OCI-LY7 (cell line): ENCODE data around the gene EXOC6B. TPM values are rescaled to one million over a fixed set of nuclear protein-coding genes. Genes with fewer than 3 reads are reported as not detected.

Experiments used
- BruUV-seq: library from RNA; stranded (reverse); fragments of 400-500 nt; replicated peaks from 2 replicates; lab custom pipeline; 2021; lab: Mats Ljungman, UMichigan
- CTCF ChIA-PET: fragments of 300-600 bp; sonication (Branson Sonifier 250); formaldehyde crosslinking; loops from one replicate; lab custom pipeline; 2022; ENCODE audit warnings: antibody characterized with exemption; ENCODE audit not compliant: unreplicated experiment; lab: Charles Lee
- POLR2A ChIA-PET: fragments of 300-600 bp; sonication (Branson Sonifier 250); formaldehyde crosslinking; loops from one replicate; lab custom pipeline; 2022; ENCODE audit warnings: antibody characterized with exemption; lab: Charles Lee
- DNase-seq: peaks from one replicate; pipeline ENCODE4 v3.0.0-alpha.2; 2015; ENCODE audit warnings: low spot score
- H2AFZ ChIP-seq: fragments of 200-600 bp; sonication (generic), shearing (Covaris generic); 2 replicates; pipeline ENCODE4 v1.6.1; 2014; ENCODE audit warnings: mild to moderate bottlenecking, antibody characterized with exemption, low read length, moderate library complexity
- H3K27ac ChIP-seq: fragments of 200-600 bp; sonication (generic); 2 replicates; pipeline ENCODE4 v1.5.1; 2014; ENCODE audit warnings: mixed run types, low read depth, mild to moderate bottlenecking, moderate library complexity, low read length, inconsistent platforms; ENCODE audit not compliant: poor library complexity, severe bottlenecking
- H3K36me3 ChIP-seq: fragments of 200-600 bp; sonication (generic); 2 replicates; pipeline ENCODE4 v1.6.1; 2014; ENCODE audit warnings: mild to moderate bottlenecking, antibody characterized with exemption, low read length, moderate library complexity, mixed read lengths; ENCODE audit not compliant: insufficient read depth
- H3K4me1 ChIP-seq: fragments of 200-600 bp; sonication (generic); 2 replicates; pipeline ENCODE4 v1.5.1; 2014; ENCODE audit warnings: mild to moderate bottlenecking, low read length; ENCODE audit not compliant: insufficient read depth, poor library complexity, severe bottlenecking
- H3K4me2 ChIP-seq: fragments of 200-600 bp; sonication (generic); 2 replicates; pipeline ENCODE4 v1.6.1; 2014; ENCODE audit warnings: mild to moderate bottlenecking, low read length
- H3K4me3 ChIP-seq: fragments of 200-600 bp; sonication (generic); 2 replicates; pipeline ENCODE4 v1.5.1; 2014; ENCODE audit warnings: mild to moderate bottlenecking, low read depth, low read length; ENCODE audit not compliant: poor library complexity, severe bottlenecking
- H3K79me2 ChIP-seq: fragments of 200-600 bp; sonication (generic); 2 replicates; pipeline ENCODE4 v1.6.1; 2016; ENCODE audit warnings: low read depth, mild to moderate bottlenecking, low read length, moderate library complexity, mixed read lengths; ENCODE audit not compliant: insufficient read depth
- H3K9me2 ChIP-seq: fragments of 200-600 bp; sonication (generic); 2 replicates; pipeline ENCODE4 v1.6.1; 2016; ENCODE audit warnings: mild to moderate bottlenecking, low read length, mixed read lengths; ENCODE audit not compliant: insufficient read depth
- H3K9me3 ChIP-seq: fragments of 200-600 bp; sonication (generic); 2 replicates; pipeline ENCODE4 v1.6.1; 2014; ENCODE audit warnings: mild to moderate bottlenecking, mixed run types, low read length, mixed read lengths
- H4K20me1 ChIP-seq: fragments of 200-600 bp; sonication (generic); 2 replicates; pipeline ENCODE4 v1.6.1; 2014; ENCODE audit warnings: mild to moderate bottlenecking, antibody characterized with exemption, low read length, moderate library complexity, mixed read lengths; ENCODE audit not compliant: insufficient read depth
- EZH2phosphoT487 ChIP-seq: fragments of 200-600 bp; sonication (generic); IDR thresholded peaks from 2 replicates; pipeline ENCODE4 v1.6.1; 2018; ENCODE audit warnings: low read depth, borderline replicate concordance, mild to moderate bottlenecking, mixed run types, antibody characterized with exemption, low read length, moderate library complexity, mixed read lengths
- intact Hi-C: fragments of 100-400 bp; cut with micrococcal nuclease; formaldehyde crosslinking; loops from one replicate; pipeline ENCODE4 v1.10.0; 2022; ENCODE audit not compliant: unreplicated experiment
- total RNA-seq, 2 experiments: library from RNA; depleted of rRNA in 1 of 2; stranded (reverse); fragments of >200 nt in 1 of 2; shearing (Covaris generic) in 1 of 2; gene quantifications; 2 replicates each; pipeline ENCODE4 v1.2.3, GENCODE V29; 2014 to 2022
- TF ChIP-seq, protein P1 (sequence below): fragments of 200-600 bp; sonication (generic); conservative IDR thresholded peaks from 2 replicates; pipeline ENCODE4 v1.5.1; 2014; ENCODE audit warnings: mild to moderate bottlenecking, antibody characterized with exemption, low read length, moderate library complexity, mixed read lengths

The EXOC6B gene
- total RNA-seq, 2 experiments from 2014 or later, result 5.1 TPM; not detected in 1

DNA sequence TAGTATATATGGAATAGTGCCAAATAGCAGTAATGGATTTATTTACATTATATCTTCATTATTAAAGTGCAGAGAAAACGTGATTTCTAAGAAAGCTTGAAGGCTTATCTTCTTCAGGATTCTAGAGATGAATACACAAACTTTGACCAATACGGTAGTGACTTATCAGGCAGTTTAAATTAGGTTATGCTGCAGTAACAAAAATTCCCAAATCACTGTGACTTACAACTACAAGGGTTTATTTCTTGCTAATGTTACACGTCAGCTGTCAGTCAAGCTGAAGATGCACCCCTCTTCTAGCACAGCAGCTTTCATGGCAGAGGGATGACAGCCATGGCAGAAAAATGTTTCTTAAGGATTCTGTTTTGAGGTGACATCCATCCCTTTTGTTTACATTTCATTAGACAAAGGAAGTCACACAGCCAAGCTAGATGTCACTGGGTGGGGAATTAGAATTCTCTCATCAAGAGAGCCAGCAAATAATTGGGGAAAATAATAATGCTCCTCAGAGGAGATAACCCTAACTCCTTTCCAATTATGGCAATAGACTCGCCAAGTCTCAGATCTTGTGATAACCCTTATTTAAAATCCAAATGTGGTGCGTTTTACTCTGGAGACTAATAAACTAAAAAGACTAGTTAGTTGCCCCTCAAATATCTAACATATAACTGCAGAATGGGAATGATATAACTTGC, 409.9 kb downstream of the EXOC6B start:
- intact Hi-C loops, result no loop called here
- H3K9me3 ChIP-seq, result no peaks in the 10 kb centered on the region
- no peak overlapping the region for H3K4me2 ChIP-seq
- no TSS peak for BruUV-seq
- no peaks in the 10 kb centered on the region for H3K4me1 ChIP-seq
- POLR2A ChIA-PET, result no interaction called here
- H3K4me3 ChIP-seq, result no peak overlapping the region
- no peak overlapping the region for H3K27ac ChIP-seq
- no peak overlapping the region for H2AFZ ChIP-seq
- TF ChIP-seq, protein P1, sequence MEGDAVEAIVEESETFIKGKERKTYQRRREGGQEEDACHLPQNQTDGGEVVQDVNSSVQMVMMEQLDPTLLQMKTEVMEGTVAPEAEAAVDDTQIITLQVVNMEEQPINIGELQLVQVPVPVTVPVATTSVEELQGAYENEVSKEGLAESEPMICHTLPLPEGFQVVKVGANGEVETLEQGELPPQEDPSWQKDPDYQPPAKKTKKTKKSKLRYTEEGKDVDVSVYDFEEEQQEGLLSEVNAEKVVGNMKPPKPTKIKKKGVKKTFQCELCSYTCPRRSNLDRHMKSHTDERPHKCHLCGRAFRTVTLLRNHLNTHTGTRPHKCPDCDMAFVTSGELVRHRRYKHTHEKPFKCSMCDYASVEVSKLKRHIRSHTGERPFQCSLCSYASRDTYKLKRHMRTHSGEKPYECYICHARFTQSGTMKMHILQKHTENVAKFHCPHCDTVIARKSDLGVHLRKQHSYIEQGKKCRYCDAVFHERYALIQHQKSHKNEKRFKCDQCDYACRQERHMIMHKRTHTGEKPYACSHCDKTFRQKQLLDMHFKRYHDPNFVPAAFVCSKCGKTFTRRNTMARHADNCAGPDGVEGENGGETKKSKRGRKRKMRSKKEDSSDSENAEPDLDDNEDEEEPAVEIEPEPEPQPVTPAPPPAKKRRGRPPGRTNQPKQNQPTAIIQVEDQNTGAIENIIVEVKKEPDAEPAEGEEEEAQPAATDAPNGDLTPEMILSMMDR, result no peak
- TF ChIP-seq EZH2phosphoT487, result no peak
- H3K79me2 ChIP-seq, result no peaks in the 10 kb centered on the region
- no peaks in the 10 kb centered on the region for H3K9me2 ChIP-seq
- DNase-seq, result no peak
- no peaks in the 10 kb centered on the region for H4K20me1 ChIP-seq
- CTCF ChIA-PET, result no interaction called here
- no peaks in the 10 kb centered on the region for H3K36me3 ChIP-seq

DNA sequence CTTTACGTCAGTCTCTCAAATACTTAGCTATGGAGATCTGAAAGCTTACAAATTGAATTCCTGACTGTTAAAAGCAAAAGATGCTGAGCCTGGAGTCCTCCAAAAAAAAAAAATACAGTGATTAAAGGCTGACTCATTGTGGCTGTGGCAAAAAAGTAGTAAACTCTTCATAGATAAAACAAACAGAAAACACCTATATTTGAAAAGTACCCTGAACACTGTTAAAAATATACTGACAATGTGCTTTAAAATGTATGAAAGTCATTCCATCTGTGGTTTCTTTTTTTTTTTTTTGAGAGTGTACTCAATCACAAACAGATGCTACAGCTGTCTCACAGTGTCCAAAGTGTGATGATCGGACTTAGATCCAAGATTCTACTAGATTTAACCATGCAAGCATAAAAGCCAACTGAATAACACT, 410.6 kb downstream of the EXOC6B start:
- no peaks in the 10 kb centered on the region for H3K9me2 ChIP-seq
- H3K4me1 ChIP-seq, result no peaks in the 10 kb centered on the region
- no peaks in the 10 kb centered on the region for H3K79me2 ChIP-seq
- no peak overlapping the region for H3K4me3 ChIP-seq
- intact Hi-C loops, result no loop called here
- no peak overlapping the region for H3K4me2 ChIP-seq
- no TSS peak for BruUV-seq
- no peaks in the 10 kb centered on the region for H4K20me1 ChIP-seq
- no peak for TF ChIP-seq EZH2phosphoT487
- TF ChIP-seq, protein P1, result no peak
- ChIA-PET POLR2A (interaction anchor here (0.7 kb wide), 1 partner anchor 11 kb away, joined by 4 read pairs; no protein-coding TSS in a partner anchor), CTCF (no interaction called here)
- DNase-seq, result no peak
- H2AFZ ChIP-seq, result no peak overlapping the region
- no peak overlapping the region for H3K27ac ChIP-seq
- H3K36me3 ChIP-seq, result no peaks in the 10 kb centered on the region
- H3K9me3 ChIP-seq, result no peaks in the 10 kb centered on the region

DNA sequence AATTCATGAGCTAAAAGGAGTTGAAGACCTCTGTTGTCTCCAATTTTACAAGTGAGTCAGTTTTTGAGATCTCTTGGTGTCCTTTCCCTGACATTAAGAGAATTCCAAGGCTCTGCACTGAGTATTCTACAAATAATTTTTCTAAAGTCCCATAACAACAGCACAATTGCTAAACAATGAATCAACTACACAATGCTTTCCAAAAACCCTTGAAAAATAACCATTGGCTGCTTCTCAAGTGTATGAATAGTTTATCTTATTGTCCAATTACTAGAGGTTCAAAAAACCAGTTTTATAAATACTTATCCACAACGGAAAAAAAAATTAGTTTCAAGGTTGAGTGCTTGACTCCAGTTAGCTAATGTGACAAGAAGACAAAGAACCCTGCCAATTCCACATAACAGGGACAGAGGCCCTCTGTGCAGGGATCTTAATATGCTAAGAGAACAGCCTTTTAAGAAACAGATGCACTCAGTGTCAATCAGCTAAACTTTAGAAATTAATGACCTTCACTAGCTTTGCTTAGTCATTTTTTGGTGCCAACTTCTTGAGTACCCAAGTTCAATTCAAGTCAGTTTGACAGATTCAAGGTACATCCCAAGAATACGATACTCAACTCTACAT, 411.6 kb downstream of the EXOC6B start:
- H3K79me2 ChIP-seq, result no peaks in the 10 kb centered on the region
- intact Hi-C loops, result no loop called here
- no peaks in the 10 kb centered on the region for H3K36me3 ChIP-seq
- TF ChIP-seq, protein P1, result no peak
- no peak for TF ChIP-seq EZH2phosphoT487
- no peaks in the 10 kb centered on the region for H4K20me1 ChIP-seq
- no peak overlapping the region for H2AFZ ChIP-seq
- ChIA-PET POLR2A (no interaction called here), CTCF (no interaction called here)
- no peak overlapping the region for H3K27ac ChIP-seq
- no peaks in the 10 kb centered on the region for H3K4me1 ChIP-seq
- DNase-seq, result no peak
- H3K4me3 ChIP-seq, result no peak overlapping the region
- H3K9me3 ChIP-seq, result no peaks in the 10 kb centered on the region
- no peak overlapping the region for H3K4me2 ChIP-seq
- H3K9me2 ChIP-seq, result no peaks in the 10 kb centered on the region
- BruUV-seq, result no TSS peak
